ENCODE measurements around the gene ANGPT4. TPM values are rescaled to one million over a fixed set of nuclear protein-coding genes. Genes with fewer than 3 reads are reported as not detected.

Gene ANGPT4
- total RNA-seq, 1 donor from 2014 or later = 0.06 TPM

DNA sequence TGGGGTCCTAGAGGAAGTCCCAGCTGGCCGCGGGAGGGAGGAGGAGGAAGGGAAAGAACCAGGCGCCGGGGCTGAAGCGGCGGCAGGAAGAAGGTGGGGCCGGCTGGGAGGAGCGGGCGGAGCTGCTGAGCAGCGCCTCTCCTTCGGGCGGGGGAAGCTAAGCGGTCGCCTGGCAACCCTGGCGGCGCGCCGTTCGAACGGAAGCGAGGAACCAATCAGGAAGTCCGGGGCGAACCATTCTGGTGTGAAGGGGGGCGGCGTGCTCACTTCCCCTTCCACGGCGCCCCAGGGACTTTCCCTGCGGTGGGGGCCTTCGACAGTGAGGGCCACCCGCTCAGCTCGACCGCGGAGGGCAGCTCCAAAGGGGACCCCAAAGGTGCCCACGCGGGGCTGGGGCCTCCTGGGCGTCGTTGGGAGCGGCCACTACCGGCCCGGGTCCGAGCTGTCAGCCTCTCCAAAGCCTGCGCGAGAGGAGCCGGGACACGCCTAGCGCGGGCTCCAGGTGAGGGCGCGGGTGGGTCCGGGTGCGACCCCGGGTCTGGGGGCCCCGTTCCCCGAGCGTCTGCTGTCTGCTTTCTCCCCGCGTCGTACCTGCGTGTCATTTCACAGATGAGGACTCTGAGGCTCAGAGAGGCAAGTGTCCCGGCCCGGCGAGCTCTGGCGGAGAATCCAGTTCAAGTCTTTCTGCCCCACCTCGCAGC lies 82.5 kb downstream of the ANGPT4 start, which contains the start of gene FAM110A:
Gene FAM110A, plus strand, starts transcription at position 266 of the 701 bp plus-strand sequence. CDS start 11,090 bp downstream, outside the sequence.
- Histone ChIP-seq H3K9ac (no peak within 1 kb of the TSS), H3F3A (ENCODE audit: low read depth) (peaks cover 6% of the 10 kb centered on the region), H3K4me1 (peaks cover 9% of the 10 kb centered on the region), H2AFZ (replicated peaks) (peak within 1 kb of the TSS; percentile 66), H3K9me3 (ENCODE audit: low read depth) (no peaks in the 10 kb centered on the region), H3K27ac (no peak within 1 kb of the TSS), H3K36me3 (no peaks in the 10 kb centered on the region), H4K20me1 (ENCODE audit: low read depth) (no peaks in the 10 kb centered on the region), H3K4me3 (peak within 1 kb of the TSS; percentile 60), H3K4me2 (peak within 1 kb of the TSS; percentile 83), H3K79me2 (ENCODE audit: low read depth) (no peaks in the 10 kb centered on the region), H3K27me3 (peaks cover 11% of the 10 kb centered on the region)
- Mint-ChIP-seq H3K9me3 (peaks cover 4% of the 10 kb centered on the region), H3K27me3 (ENCODE audit: insufficient read depth, low read depth) (peaks cover 16% of the 10 kb centered on the region), H3K4me3 (peak within 1 kb of the TSS; percentile 94), H3K36me3 (peaks cover 4% of the 10 kb centered on the region), H3K27ac (peak within 1 kb of the TSS; percentile 42), H3K4me1 (peaks cover 19% of the 10 kb centered on the region)
- TF ChIP-seq EZH2 (IDR thresholded peaks at IDR 0.05) (no peak), EZH2phosphoT487 (IDR thresholded peaks at IDR 0.05) (no peak)
- TF ChIP-seq, protein P1, sequence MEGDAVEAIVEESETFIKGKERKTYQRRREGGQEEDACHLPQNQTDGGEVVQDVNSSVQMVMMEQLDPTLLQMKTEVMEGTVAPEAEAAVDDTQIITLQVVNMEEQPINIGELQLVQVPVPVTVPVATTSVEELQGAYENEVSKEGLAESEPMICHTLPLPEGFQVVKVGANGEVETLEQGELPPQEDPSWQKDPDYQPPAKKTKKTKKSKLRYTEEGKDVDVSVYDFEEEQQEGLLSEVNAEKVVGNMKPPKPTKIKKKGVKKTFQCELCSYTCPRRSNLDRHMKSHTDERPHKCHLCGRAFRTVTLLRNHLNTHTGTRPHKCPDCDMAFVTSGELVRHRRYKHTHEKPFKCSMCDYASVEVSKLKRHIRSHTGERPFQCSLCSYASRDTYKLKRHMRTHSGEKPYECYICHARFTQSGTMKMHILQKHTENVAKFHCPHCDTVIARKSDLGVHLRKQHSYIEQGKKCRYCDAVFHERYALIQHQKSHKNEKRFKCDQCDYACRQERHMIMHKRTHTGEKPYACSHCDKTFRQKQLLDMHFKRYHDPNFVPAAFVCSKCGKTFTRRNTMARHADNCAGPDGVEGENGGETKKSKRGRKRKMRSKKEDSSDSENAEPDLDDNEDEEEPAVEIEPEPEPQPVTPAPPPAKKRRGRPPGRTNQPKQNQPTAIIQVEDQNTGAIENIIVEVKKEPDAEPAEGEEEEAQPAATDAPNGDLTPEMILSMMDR (IDR thresholded peaks at IDR 0.05) = no peak
- DNase-seq (ENCODE audit: low spot score) = peak; percentile 96

DNA sequence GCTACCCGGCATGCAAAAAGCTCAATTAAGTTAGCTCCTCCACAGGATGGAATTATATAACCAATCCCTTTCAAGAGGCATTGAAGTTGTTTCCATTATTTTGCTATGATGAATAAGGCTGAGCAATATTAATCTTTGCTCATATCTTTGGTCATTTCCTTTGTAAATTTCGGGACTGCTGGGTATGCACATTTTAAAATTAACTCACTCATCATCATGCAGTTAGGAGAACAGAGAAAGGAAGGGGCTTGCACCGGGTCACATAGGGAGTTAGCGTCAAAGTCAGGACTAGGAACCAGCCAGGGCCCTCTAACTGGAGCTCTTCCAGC lies 83.0 kb downstream of the ANGPT4 start:
- Mint-ChIP-seq H3K9me3 (peaks cover 4% of the 10 kb centered on the region), H3K27ac (peak overlapping the region; percentile 42), H3K36me3 (peaks cover 2% of the 10 kb centered on the region), H3K4me3 (peak overlapping the region; percentile 94), H3K4me1 (peaks cover 19% of the 10 kb centered on the region), H3K27me3 (ENCODE audit: insufficient read depth, low read depth) (peaks cover 16% of the 10 kb centered on the region)
- H3F3A ChIP-seq (ENCODE audit: low read depth) = peaks cover 6% of the 10 kb centered on the region
- peak overlapping the region; percentile 60 for H3K4me3 ChIP-seq
- TF ChIP-seq EZH2phosphoT487 (IDR thresholded peaks at IDR 0.05) (no peak), EZH2 (IDR thresholded peaks at IDR 0.05) (no peak)
- TF ChIP-seq, protein P1 (IDR thresholded peaks at IDR 0.05) = no peak
- no peaks in the 10 kb centered on the region for H4K20me1 ChIP-seq (ENCODE audit: low read depth)
- H3K9ac ChIP-seq = no peak overlapping the region
- no peak overlapping the region for H3K27ac ChIP-seq
- H2AFZ ChIP-seq (replicated peaks) = peak overlapping the region; percentile 55
- peaks cover 11% of the 10 kb centered on the region for H3K27me3 ChIP-seq
- H3K4me1 ChIP-seq = peaks cover 9% of the 10 kb centered on the region
- peak overlapping the region; percentile 54 for H3K4me2 ChIP-seq
- no peak for DNase-seq (ENCODE audit: low spot score)
- H3K36me3 ChIP-seq = no peaks in the 10 kb centered on the region
- H3K79me2 ChIP-seq (ENCODE audit: low read depth) = no peaks in the 10 kb centered on the region
- H3K9me3 ChIP-seq (ENCODE audit: low read depth) = no peaks in the 10 kb centered on the region

GRCh38 chr20:831956-832355 lies 84.2 kb downstream of the ANGPT4 start:
- no peak for TF ChIP-seq EZH2 (IDR thresholded peaks at IDR 0.05)
- TF ChIP-seq EZH2phosphoT487 (IDR thresholded peaks at IDR 0.05) = no peak
- TF ChIP-seq, protein P1 (IDR thresholded peaks at IDR 0.05) = no peak
- no peaks in the 10 kb centered on the region for H3K36me3 ChIP-seq
- no peak overlapping the region for H3K9ac ChIP-seq
- Mint-ChIP-seq H3K9me3 (no peaks in the 10 kb centered on the region), H3K27ac (no peak overlapping the region), H3K27me3 (ENCODE audit: insufficient read depth, low read depth) (peaks cover 13% of the 10 kb centered on the region), H3K4me1 (peaks cover 19% of the 10 kb centered on the region), H3K36me3 (no peaks in the 10 kb centered on the region), H3K4me3 (no peak overlapping the region)
- peaks cover 11% of the 10 kb centered on the region for H3K27me3 ChIP-seq
- no peaks in the 10 kb centered on the region for H3K79me2 ChIP-seq (ENCODE audit: low read depth)
- H3K27ac ChIP-seq = no peak overlapping the region
- no peaks in the 10 kb centered on the region for H3K9me3 ChIP-seq (ENCODE audit: low read depth)
- H3K4me3 ChIP-seq = no peak overlapping the region
- H2AFZ ChIP-seq (replicated peaks) = no peak overlapping the region
- H3K4me2 ChIP-seq = no peak overlapping the region
- H3K4me1 ChIP-seq = peaks cover 9% of the 10 kb centered on the region
- H3F3A ChIP-seq (ENCODE audit: low read depth) = peaks cover 6% of the 10 kb centered on the region
- no peak for DNase-seq (ENCODE audit: low spot score)
- no peaks in the 10 kb centered on the region for H4K20me1 ChIP-seq (ENCODE audit: low read depth)

Measured in neural progenitor cell (in vitro differentiated cells).